ENCODE data around the gene OR10A2.
A peak's percentile ranks its signal among the peaks of the same experiment; 100 is the strongest.
"Not testable (repeated sequence)": the region's sequence is repeated elsewhere in the genome, so short reads cannot be mapped to it uniquely, and the experiment has no call there.

Gene OR10A2

DNA sequence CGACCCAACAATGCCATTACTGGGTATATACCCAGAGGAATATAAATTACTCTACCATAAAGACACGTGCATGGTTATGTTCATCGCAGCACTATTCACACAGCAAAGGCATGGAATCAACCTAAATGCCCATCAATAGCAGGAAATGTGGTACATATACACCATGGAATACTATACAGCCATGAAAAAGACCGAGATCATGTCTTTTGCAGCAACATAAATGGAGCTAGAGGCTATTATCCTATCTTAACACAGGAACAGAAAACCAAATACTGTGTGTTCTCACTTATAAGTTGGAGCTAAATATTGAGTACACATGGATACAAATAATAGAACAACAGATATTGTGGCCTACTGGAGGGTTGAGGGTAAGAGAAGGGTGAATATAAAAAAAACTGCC lies 26.0 kb downstream of the OR10A2 start:
- no peak for DNase-seq

DNA sequence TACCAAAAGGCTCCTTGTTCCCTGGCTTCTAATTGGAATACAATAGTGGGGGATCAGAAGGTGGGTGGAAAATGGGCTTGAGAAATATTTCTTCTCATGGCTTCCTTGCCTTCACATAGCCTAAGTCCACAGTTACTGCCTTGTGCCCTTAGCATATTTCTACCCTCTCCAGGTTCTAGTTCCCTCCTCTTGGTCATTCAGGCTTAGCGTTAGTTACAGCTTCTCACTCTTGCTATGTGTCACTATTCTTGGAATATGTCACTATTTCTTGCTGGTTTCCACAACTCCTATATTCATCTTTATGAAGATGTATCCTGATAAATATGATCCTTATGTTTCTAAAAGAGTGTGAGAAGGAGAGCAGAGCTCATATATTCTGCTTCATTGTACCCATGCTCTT lies 27.0 kb downstream of the OR10A2 start:
- DNase-seq = no peak

DNA sequence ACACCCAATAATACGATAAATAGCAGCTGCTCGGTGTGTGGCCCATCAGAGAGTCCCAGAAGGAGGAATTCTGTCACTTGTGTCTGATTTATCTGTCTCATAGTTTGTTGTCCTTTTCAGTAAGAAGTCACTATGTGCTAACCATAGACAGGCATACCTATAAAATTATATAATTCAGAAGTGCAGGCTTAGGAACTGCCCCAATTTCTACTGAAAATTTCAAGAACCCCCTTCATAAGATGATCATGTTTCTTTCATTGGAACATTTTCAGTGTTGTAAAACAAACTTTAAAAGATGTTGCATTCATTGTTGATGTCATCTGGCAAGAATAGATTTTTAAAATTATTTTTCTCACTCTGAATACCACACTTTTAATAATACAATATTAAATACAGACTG lies 29.5 kb downstream of the OR10A2 start, which contains the start of gene OR2D2:
Gene OR2D2 (minus strand): TSS at position 101 of the 400 bp plus-strand sequence. CDS start 0 bp downstream, at position 101.
- no peak for DNase-seq

DNA sequence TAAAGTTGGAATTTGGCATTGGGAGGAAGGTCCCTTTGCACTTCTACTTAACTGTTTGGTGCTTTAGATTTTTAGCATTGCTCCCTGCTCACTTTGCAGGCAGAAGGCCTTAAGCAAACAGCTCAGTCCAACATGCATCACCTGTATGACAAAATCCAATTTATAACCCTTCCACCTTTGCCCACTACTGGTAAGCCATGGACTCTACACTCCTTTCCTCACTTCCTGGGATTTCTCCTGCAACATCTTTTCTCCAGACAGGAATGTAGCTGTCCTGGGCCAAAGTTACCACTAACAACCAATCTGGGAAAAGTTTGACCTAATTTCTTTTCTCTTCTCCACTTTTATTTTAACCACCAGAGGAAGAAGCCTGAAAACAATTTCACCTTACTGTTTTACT lies 31.2 kb downstream of the OR10A2 start:
- no peak for DNase-seq

DNA sequence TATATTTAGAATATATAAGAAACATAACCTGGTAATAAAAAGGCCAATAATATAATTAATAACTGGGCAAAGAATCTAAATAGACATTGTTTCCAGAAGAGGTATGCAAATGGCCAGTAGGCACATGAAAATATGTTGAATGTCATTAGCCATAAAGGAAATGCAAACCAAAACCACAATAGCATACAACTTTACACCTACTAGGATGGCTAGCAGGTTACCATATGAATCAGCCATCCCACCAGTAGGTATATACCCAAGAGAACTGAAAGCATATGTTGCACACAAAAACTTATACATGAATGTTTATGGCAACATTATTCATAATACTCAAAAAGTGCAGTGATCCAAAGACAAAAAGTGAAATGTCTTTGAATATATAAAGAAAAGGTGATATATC lies 32.2 kb downstream of the OR10A2 start:
- peak in 1 of 5 donors; percentile 30 for DNase-seq

DNA sequence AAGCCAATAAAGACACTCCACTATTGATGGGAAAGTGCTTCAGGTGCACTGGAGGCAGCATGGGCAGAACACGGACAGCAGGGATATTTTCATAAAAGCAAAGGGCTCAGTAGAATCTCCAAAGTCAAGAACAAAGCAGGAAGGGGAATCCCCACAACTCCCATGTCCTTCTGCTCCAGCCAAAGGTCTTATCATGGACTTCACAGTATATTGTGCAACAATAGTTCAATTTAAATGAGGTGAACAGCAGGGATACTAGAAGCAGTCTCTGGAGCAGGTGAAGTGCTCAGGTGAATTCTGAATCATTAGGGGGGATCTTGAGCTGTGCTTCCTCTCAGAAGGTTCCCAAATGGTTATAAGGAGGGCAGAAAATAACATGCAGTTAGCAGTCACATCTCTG lies 36.1 kb downstream of the OR10A2 start:
- DNase-seq = no peak

DNA sequence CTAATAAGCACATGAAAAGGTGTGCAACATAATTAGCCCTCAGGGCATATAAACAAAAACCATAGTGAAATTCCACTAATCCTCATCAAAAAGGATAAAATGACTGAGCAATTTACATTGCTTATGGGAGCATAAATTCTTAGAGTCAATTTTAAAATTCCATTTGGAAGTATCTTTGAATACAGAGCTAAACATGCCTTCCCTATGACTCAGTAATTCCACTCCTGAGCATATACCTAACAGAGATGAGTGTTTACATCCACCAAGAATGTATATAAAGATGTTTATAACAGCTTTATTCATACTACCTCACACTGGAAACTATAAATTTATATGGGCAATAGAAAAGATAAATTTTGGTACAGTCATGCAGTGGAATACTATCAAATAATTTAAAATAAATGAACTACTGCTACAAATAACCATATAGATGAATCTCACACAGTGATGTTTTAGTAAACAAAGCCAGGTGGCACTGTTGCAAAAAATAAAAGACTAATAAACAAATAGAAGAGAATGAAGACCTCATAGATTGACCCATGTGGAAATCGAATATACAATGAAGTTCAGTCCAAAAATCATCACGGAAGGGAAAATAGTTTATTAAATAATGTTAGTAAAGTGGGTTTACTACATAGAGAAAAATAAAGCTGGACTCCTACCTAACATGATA lies 37.6 kb downstream of the OR10A2 start:
- DNase-seq = no peak

DNA sequence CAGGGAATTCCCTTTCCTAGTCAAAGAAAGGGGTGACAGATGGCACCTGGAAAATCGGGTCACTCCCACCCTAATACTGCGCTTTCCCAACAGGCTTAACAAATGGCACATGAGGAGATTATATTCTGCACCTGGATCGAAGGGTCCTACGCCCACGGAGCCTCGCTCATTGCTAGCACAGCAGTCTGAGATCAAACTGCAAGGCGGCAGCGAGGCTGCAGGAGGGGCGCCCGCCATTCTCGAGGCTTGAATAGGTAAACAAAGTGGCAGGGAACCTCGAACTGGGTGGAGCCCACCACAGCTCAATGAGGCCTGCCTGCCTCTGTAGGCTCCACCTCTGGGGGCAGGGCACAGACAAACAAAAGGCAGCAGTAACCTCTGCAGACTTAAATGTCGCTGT lies 41.9 kb downstream of the OR10A2 start:
- DNase-seq = not testable (repeated sequence)

DNA sequence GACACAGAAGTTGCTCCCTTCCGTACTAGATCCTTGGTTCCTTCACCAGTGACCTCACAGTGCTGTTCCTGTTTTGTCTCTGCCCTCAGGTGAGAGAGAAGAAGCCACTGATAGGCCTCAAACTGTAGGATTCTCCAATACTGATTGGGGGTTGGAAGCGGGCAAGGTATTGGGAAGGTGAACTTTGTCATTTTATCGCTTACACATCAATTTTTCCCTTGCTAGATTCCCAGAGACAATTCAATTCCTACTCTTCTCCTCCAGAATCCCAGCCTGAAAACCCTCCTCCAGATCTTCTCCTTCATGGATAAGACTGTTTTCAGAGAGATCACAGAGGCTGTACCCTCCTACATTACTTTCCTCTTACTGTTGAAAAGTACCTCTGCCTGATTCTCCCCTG lies 48.5 kb downstream of the OR10A2 start:
- no peak for DNase-seq

DNA sequence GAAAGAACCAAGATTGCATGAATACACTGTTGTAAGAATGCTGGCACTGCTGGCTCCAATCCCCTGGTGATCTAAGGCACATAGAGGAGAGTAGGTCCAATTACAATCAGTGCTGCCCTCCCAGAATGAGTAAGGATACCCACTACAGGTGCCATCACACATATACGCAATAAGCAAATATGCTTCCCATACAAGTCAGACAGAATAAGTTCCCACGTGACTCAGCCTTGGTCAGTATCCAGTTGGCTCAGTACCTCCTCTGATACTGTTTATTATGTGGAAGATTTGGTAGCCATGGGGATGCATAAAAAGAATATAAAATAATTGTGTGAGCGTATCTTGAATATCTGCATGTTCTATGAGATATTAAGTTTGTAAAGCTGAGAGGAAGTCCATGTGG lies 49.1 kb downstream of the OR10A2 start:
- DNase-seq = no peak

DNA sequence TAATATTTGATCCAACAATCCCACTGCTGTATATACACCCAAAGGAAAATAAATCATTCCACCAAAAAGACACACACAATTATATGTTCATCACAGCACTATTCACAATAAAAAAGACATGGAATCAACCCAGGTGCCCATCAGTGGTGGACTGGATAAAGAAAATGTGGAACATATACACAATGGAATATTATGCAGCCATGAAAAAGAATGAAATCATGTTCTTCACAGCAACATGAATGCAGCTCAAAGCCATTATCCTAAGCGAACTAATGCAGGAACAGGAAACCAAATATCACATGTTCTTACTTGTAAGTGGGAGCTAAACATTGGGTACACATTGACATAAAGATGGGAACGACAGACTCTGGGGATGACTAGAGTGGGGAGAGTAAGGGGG lies 56.8 kb downstream of the OR10A2 start:
- no peak for DNase-seq

DNA sequence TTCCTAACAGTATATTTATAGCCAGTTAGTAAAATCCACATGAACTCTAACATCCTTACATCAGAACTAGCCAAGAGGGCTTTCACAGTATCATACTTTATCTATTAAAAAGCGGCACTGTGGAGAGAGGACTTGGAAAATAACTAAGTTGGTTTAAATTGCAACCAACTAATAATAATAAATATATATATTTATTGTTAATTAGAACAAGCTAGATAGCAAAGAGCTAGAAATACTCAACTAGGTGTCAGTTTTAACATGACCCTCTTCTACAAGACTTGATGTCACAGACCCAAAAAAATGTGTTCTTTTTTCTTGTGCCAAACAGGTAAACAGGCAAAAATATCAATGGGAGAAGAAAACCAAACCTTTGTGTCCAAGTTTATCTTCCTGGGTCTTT lies 57.8 kb downstream of the OR10A2 start, which contains the start of gene OR2D3:
Gene OR2D3 (plus strand): TSS at position 301 of the 400 bp plus-strand sequence. CDS start 0 bp downstream, at position 301.
- DNase-seq = no peak
